ENCODE data around the gene HNRNPM.

DNA sequence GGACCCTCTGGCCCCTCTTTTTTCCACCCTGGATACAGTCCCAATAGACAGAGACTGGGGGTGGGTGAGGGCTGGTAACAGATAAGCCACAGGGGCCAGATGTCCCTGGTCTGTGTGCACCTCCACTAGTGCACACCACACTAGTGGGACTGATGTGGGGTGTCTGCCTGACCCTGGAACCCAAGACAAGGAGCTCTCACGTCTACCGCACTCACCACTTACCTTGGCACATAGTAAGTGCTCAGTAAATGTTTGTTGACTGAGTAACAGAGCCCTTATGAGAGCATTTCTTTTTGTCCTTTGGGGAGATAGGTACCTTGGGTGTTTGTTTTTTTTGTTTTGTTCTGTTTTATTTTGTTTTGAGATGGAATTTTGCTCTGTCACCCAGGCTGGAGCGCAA lies 92.3 kb downstream of the HNRNPM start:
- TF ChIP-seq, protein P1, sequence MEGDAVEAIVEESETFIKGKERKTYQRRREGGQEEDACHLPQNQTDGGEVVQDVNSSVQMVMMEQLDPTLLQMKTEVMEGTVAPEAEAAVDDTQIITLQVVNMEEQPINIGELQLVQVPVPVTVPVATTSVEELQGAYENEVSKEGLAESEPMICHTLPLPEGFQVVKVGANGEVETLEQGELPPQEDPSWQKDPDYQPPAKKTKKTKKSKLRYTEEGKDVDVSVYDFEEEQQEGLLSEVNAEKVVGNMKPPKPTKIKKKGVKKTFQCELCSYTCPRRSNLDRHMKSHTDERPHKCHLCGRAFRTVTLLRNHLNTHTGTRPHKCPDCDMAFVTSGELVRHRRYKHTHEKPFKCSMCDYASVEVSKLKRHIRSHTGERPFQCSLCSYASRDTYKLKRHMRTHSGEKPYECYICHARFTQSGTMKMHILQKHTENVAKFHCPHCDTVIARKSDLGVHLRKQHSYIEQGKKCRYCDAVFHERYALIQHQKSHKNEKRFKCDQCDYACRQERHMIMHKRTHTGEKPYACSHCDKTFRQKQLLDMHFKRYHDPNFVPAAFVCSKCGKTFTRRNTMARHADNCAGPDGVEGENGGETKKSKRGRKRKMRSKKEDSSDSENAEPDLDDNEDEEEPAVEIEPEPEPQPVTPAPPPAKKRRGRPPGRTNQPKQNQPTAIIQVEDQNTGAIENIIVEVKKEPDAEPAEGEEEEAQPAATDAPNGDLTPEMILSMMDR (IDR thresholded peaks at IDR 0.05) = no peak
- TF ChIP-seq ZFX (IDR thresholded peaks at IDR 0.05; ENCODE audit: borderline replicate concordance) = no peak
